Endometrial microvascular endothelial cells (primary cell): Measurements from ENCODE around the gene FGF6. TPM values are rescaled to one million over a fixed set of nuclear protein-coding genes. Genes with fewer than 3 reads are reported as not detected.

Experiments
- in situ Hi-C: cut with HindIII; loops from 2 replicates; pipeline ENCODE4 v1.10.0; 2017; ENCODE audit warnings: low sequenced_read_pairs, low pct_unique_long_range_greater_than_20kb; ENCODE audit errors: inconsistent ontology term
- total RNA-seq: library from RNA; depleted of rRNA; stranded (reverse); fragments of >200 nt; gene quantifications from one replicate; pipeline ENCODE4 v1.2.3, GENCODE V29; 2015; ENCODE audit errors: inconsistent ontology term

The FGF6 gene
- total RNA-seq, 1 donor from 2014 or later: not detected

- in situ Hi-C loops: no loop called here
Measured at GRCh38 chr12:4448943-4449850, 3.6 kb upstream of the FGF6 start.

DNA sequence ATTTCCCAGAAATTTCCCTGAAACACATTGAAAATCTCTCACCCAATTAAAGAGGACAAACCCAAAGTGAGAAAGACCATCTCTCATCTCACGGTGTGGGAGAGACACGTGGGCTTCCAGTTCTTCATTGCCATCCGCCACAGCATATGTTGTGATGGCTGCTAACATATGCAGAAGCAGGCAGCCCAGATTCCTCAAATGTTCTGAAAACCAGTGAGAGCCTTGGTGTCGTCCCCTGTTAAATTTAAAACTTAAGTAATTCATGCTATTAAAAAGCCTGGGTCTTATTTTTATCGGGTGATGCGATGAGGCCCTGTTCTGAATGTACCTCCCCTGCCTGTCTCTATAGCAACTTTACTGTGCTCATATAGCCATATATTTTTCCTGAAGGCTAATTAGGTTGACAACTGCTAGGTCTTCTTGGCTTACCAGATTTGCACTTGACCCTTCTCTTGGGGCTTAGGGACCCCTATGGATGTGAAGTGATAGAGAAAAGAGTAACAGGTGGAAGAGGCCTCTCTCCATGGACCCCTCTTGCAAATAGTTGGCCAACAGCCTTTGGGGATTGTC lies 2.8 kb upstream of the FGF6 start:
- in situ Hi-C loops: no loop called here

DNA sequence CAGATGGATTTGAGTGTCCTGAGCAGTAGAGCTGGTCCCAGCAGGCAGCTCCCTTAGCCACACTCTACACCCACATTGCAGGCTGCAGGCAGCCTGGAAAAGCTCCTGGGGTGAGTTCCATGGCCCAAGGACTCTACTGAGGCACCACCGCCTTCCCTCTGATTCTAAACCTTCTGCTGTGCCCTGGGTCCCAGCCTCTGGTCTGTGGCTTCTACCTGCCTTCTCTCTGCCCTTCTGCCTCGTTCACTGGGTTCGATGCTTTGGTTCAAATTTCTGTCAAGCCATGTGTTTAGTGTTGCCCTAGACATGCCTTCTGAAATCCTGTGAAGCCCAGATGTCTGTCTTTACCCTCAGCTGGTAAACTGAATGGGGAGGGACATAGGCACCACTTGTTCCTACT lies 1.5 kb upstream of the FGF6 start:
- in situ Hi-C loops: no loop called here

GRCh38 chr12:4446335-4446734 lies 720 bp upstream of the FGF6 start:
- in situ Hi-C loops: no loop called here

GRCh38 chr12:4444031-4444430 lies 1.6 kb downstream of the FGF6 start:
- in situ Hi-C loops: no loop called here

DNA sequence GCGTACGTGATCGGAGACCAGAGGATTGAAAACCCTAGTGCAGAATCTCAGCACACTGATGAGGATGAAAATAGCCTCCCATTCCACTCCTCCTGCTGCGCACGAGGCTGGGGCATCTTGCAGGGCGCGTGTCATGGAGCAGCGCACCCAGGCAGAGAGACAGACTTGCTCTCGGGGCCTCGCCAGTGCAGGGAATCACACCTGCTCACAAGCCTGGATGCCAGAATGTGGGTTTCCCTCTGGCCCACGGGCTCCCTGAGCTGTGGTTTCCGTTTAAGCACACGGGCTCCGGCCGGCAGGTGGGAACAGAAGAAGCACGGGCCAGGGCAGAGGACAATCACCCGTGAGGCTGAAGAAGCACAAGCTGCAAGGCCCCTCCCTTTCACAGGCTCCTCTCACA lies 2.0 kb downstream of the FGF6 start:
- in situ Hi-C loops: no loop called here

- in situ Hi-C loops: no loop called here
Measured at GRCh38 chr12:4441355-4442335, 4.0 kb downstream of the FGF6 start.

GRCh38 chr12:4440187-4440941 lies 5.3 kb downstream of the FGF6 start:
- in situ Hi-C loops: no loop called here

- in situ Hi-C loops: no loop called here
Measured at GRCh38 chr12:4439736-4440135, 5.9 kb downstream of the FGF6 start.

DNA sequence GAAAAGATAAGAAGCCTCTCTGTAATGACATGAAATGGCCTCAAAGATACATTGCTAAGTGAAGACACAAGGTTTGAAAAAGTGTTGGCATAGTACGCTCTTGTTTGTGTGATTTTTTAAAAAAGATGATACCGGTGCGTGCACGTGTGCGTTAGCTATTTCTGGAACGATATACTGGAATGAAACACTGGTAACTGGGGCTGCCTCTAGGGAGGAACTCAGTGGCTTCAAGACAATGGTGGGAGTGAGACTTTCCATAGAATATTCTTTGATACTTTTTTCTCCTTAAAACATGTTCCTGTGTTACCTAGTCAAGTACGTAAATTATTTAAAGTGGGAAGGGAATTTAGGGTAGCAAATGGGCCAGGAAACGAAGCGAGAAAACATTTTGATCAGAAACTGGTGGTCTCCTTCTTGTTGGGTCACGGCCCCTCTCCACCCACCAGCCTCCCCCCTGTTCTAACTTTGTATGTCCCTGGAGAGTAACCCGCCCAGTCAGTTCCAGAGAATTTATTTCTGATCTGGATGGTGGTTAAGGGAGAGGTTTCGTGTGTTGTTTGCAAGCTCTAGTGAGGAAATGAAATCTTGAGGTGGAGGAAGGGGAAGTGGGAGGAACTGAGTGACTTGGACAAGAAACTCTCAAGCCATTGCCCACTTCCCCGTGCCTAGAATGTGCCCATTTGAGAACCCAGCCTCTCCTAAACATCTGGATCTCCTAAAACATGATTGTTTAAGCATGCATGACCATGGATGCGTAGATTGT lies 6.6 kb downstream of the FGF6 start:
- in situ Hi-C loops: no loop called here

GRCh38 chr12:4435537-4435936 lies 10.1 kb downstream of the FGF6 start:
- in situ Hi-C loops: no loop called here

- in situ Hi-C loops: no loop called here
Measured at GRCh38 chr12:4434706-4435425, 10.7 kb downstream of the FGF6 start.

GRCh38 chr12:4434301-4434700 lies 11.3 kb downstream of the FGF6 start:
- in situ Hi-C loops: no loop called here

DNA sequence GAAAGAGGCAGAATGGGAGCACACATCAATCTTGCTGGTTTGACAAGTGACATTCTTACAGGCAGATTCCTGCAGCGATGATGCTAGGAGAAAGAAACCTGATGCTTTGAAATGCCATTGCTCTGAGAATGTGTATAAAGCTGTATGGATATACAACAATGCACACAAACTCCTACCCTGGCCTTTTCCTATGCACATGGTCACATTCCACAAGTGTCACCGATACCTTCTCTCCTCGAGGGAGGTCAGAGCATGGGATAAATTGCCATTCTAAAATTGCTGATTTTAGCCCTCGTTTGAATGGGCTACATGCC lies 11.9 kb downstream of the FGF6 start:
- in situ Hi-C loops: no loop called here

- in situ Hi-C loops: no loop called here
Measured at GRCh38 chr12:4432878-4433744, 12.5 kb downstream of the FGF6 start.

DNA sequence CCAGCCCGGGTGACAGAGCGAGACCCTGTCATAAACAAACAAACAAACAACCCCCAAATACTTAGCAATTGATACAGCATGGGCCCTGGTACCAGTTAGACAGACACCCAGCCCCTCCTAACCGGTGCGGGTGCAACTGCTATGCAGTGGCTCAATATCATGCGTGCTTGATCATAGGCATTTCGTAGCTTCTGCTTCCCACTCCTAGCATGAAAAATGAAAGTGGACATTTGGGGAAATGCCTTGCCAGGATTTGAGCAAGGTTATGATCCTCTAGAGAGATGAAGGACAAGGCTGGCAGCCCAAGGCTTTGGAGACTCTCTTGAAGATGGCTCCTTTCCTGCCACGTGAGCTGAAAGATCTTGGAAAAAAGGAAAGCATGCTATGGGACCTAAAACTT lies 13.7 kb downstream of the FGF6 start:
- in situ Hi-C loops: no loop called here

DNA sequence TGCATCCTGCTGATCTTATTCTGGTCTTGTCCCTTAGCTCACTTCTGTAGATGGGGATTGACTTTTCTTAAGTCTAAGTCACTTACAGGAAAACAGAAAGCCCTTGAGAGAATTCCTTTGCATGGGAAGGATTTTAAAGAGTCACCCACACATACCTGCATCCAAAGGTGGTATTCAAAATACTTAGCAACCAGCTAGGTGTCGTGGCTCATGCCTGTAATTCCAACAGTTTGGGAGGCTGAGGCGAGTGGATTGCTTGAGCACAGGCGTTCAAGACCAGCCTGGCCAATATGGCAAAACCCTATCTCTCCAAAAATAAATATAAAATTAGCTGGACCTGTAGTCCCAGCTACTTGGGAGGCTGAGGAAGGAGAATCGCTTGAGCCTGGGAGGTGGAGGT lies 14.2 kb downstream of the FGF6 start:
- in situ Hi-C loops: no loop called here
